Ovary (tissue), 9 donors: ENCODE data around the gene CBR3. TPM values are rescaled to one million over a fixed set of nuclear protein-coding genes. Genes with fewer than 3 reads are reported as not detected.

Source experiments
- DNase-seq, 5 donors: peaks; one replicate each; pipeline ENCODE4 v3.0.0-alpha.2; 2019 to 2020
- H3K27ac ChIP-seq, 2 donors: fragments of 200-600 bp; one replicate each; pipeline versions ENCODE4 v1.5.1 to v1.8.0; 2019 to 2022
- H3K27me3 ChIP-seq: fragments of 200-600 bp; one replicate; pipeline ENCODE4 v1.8.0; 2022
- H3K36me3 ChIP-seq: fragments of 200-600 bp; sonication (generic); one replicate; pipeline ENCODE4 v1.5.1; 2019
- H3K4me1 ChIP-seq: one replicate; pipeline ENCODE4 v1.8.1; 2013; ENCODE audit warnings: mild to moderate bottlenecking, moderate library complexity; ENCODE audit not compliant: insufficient read depth
- H3K4me3 ChIP-seq: fragments of 200-600 bp; sonication (generic); one replicate; pipeline ENCODE4 v1.5.1; 2017
- H3K9me3 ChIP-seq, 2 donors: fragments of 200-600 bp in 1 of 2; sonication (generic) in 1 of 2; one replicate each; pipeline versions ENCODE4 v1.5.1 to v1.8.1; 2013 to 2019; ENCODE audit warnings: mild to moderate bottlenecking in 1 of 2, moderate library complexity in 1 of 2
- CTCF ChIP-seq, 3 donors: fragments of 450-650 bp in 2 of 3; fragments of 200-600 bp in 1 of 3; IDR thresholded peaks; one replicate each; pipeline versions ENCODE4 v1.5.1 to v1.8.0; 2016 to 2022; ENCODE audit warnings: antibody characterized with exemption in 3 of 3, mild to moderate bottlenecking in 1 of 3
- EP300 ChIP-seq: sonication (generic); formaldehyde crosslinking; IDR thresholded peaks from one replicate; pipeline ENCODE4 v1.6.1; 2017; ENCODE audit warnings: antibody characterized with exemption
- POLR2A ChIP-seq: fragments of 450-650 bp; IDR thresholded peaks from one replicate; pipeline ENCODE4 v1.6.1; 2017; ENCODE audit warnings: antibody characterized with exemption, mild to moderate bottlenecking, moderate library complexity
- WGBS, 3 donors: extraction: QIAGEN DNeasy Blood & Tissue Kit in 1 of 3; methylation state at CpG; one replicate each; pipeline versions ENCODE4 v1.1.5 to v1.1.7; 2013 to 2017; 5-methylcytosine and 5-hydroxymethylcytosine counted together
- intact Hi-C, 4 donors: fragments of 100-400 bp; cut with DNase I; formaldehyde crosslinking; loops; one replicate each; pipeline versions ENCODE4 v1.11.0 to v1.15.1; 2022 to 2023
- polyA plus RNA-seq, 2 donors: library from polyadenylated mRNA; stranded (reverse); fragments of 200-250 nt in 1 of 2; fragments of 350-450 nt in 1 of 2; fragmentation: Illumina TruSeq in 1 of 2; extraction: RNeasy Lipid Tissue Mini Kit (QIAGEN cat#74804) in 1 of 2; gene quantifications; one replicate each; pipeline ENCODE4 v1.2.3, GENCODE V29; 2013 to 2014
- total RNA-seq, 7 donors: library from RNA; depleted of rRNA in 2 of 7; stranded (reverse); fragments of >200 nt in 2 of 7; fragmentation: NEBNext Ultra II Directional in 3 of 7; extraction: Animal tissue kit (Norgen Biotek cat#: 25700) in 3 of 7; gene quantifications; one replicate each; pipeline versions ENCODE4 v1.1.0 to v1.2.4, GENCODE V29; 2016 to 2023
- donor health status: DM: no; HTN: no; CAD: no; lungs with moderate emphysema.
- donor health status: DM: no; HTN: no; CAD: no.
- donor health status: Bipolar disorder and iron deficiency.
- donor health status: DM: yes; HTN: yes; CAD: no.
- donor health status: DM: no; HTN: no; CAD: no.
- donor health status: DM: yes; HTN: yes; CAD: no.

CBR3 gene
- total and polyA plus RNA-seq, 9 donors: 3.5 to 22.6 (median 11.7) TPM

- TF ChIP-seq CTCF (IDR thresholded peaks at IDR 0.05) (no peak), POLR2A (no peak), EP300 (no peak)
- Histone ChIP-seq H3K4me1 (no peaks in the 10 kb centered on the region), H3K27me3 (no peaks in the 10 kb centered on the region), H3K4me3 (no peak overlapping the region), H3K36me3 (no peaks in the 10 kb centered on the region), H3K27ac (no peak overlapping the region), H3K9me3 (no peaks in the 10 kb centered on the region)
- 95 to 97% (median 96%) methylated on average over 5 of the region's 5 CpGs for WGBS, 3 donors
- intact Hi-C loops: no loop called here
- no peak for DNase-seq
These were observed 27.8 kb downstream of the CBR3 start for GRCh38 chr21:36162631-36163030.

GRCh38 chr21:36163750-36164741 lies 29.2 kb downstream of the CBR3 start:
- no peak overlapping the region for H3K27ac ChIP-seq
- no peaks in the 10 kb centered on the region for H3K36me3 ChIP-seq
- H3K27me3 ChIP-seq: no peaks in the 10 kb centered on the region
- no peaks in the 10 kb centered on the region for H3K9me3 ChIP-seq
- TF ChIP-seq EP300 (no peak), POLR2A (no peak), CTCF (IDR thresholded peaks at IDR 0.05) (no peak)
- DNase-seq: no peak
- WGBS, 3 donors: 49 to 58% (median 55%) methylated on average over 10 of the region's 10 CpGs
- no peaks in the 10 kb centered on the region for H3K4me1 ChIP-seq
- H3K4me3 ChIP-seq: no peak overlapping the region
- intact Hi-C loops: no loop called here

GRCh38 chr21:36165356-36165755 lies 30.5 kb downstream of the CBR3 start:
- intact Hi-C loops: no loop called here
- no peak for DNase-seq
- Histone ChIP-seq H3K36me3 (no peaks in the 10 kb centered on the region), H3K27ac (no peak overlapping the region), H3K9me3 (no peaks in the 10 kb centered on the region), H3K27me3 (no peaks in the 10 kb centered on the region), H3K4me3 (no peak overlapping the region), H3K4me1 (no peaks in the 10 kb centered on the region)
- TF ChIP-seq EP300 (no peak), POLR2A (no peak), CTCF (IDR thresholded peaks at IDR 0.05) (no peak)
- 91 to 96% (median 91%) methylated on average over 11 of the region's 11 CpGs for WGBS, 3 donors

GRCh38 chr21:36166705-36167104 lies 31.8 kb downstream of the CBR3 start:
- no peak for TF ChIP-seq CTCF (IDR thresholded peaks at IDR 0.05)
- no peak for TF ChIP-seq POLR2A
- no peak for TF ChIP-seq EP300
- intact Hi-C loops: no loop called here
- DNase-seq: no peak
- Histone ChIP-seq H3K27me3 (no peaks in the 10 kb centered on the region), H3K4me1 (no peaks in the 10 kb centered on the region), H3K4me3 (no peak overlapping the region), H3K36me3 (no peaks in the 10 kb centered on the region), H3K9me3 (no peaks in the 10 kb centered on the region), H3K27ac (no peak overlapping the region)
- WGBS, 3 donors: 80 to 84% (median 81%) methylated on average over 7 of the region's 7 CpGs
